NOMO-1 treated with DMSO at 0.1 percent for 48 hours (cell line): ENCODE measurements around the gene DNAL1.

Experiments
- DNase-seq: peaks from one replicate; lab custom pipeline; 2025; ENCODE audit not compliant: unreplicated experiment; lab: John Stamatoyannopoulos, UW

DNAL1 gene

DNA sequence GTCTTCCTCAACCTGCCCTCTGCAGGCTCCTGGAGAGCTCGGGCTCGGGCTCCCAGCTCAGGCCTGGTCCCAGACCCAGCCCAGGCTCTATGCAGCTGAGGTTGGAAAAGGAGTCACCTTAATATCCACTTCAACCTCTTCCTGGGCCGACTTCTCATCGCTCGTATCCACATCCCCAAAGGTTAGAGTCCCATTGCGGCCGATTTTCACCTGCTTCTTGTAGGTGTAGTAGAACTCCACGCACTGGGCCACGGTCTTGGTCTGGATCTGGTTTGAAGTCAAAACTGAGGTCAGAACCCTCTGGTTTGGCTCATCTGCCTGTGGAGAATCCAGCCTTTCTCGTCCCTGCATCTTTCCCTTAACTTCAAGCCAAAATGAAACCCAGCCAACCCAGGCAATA lies 77.8 kb downstream of the DNAL1 start:
- DNase-seq: no peak

GRCh38 chr14:73723406-73723796 lies 78.6 kb downstream of the DNAL1 start:
- no peak for DNase-seq

- DNase-seq: no peak
These were observed 79.2 kb downstream of the DNAL1 start for GRCh38 chr14:73723797-73724661.

DNA sequence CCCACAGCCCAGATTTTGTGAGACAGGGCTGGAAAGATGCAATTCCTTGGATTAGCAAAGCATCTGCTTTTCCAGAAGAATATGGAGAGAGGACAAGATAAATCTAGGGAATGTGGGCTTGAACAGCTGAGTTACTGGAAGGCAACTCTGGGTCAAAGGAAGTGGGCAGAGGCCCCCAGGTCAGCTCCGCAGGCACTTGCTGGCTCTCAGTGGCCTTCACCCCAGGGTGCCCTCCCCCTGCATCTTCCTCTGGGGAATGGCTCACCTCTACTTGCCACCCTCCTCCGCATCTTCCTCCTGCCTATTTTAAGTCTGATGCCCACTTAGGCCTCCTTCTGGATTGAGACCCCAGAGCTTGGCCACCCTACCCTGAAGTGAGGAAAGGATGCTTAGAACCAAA lies 79.9 kb downstream of the DNAL1 start:
- no peak for DNase-seq

GRCh38 chr14:73725116-73726024 lies 80.6 kb downstream of the DNAL1 start:
- no peak for DNase-seq

DNA sequence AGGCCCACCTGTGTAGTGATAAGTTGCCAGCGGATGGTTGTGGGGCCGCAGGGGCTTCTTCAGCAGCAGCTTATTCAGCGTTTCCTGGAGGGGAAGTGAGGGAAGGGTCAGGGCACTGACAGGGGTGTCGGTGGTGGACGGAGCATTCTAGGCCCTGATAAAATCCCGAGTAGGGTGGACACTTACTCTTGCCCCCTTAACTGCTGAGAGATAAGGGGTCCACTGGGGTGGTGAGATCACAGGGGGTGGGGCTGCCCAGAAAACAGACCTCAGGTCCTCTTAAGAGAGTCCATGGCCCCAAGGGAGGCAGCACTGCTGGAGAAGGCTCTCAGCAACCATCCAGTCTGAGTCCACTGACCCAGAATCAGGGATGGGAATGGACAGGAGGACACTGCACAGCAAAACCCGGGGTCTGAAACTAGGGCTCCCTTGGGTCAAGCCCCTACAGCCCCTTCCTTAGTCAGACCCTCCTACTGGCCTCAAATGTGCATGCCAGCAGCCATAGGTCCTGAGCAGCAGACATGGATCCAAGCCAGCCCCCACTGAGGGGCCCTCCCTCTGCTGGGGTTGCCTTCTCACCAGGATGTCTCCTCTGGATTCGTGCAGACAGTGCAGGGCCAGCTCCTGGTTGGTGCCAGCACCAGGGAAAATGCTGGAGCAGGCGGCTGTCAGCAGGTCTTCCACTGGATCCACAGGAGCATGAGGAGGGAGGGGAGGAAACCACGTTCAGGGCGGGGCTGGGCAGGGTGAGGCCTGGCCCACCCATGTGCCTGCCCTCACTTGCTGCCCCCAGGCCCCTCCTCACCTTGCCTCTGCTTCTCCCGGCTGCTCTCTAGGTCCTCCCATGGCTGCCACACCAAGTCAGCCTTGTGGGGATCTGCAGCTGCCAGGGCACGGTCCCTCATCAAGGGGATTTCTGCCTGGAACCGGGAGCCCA lies 81.5 kb downstream of the DNAL1 start:
- no peak for DNase-seq

DNA sequence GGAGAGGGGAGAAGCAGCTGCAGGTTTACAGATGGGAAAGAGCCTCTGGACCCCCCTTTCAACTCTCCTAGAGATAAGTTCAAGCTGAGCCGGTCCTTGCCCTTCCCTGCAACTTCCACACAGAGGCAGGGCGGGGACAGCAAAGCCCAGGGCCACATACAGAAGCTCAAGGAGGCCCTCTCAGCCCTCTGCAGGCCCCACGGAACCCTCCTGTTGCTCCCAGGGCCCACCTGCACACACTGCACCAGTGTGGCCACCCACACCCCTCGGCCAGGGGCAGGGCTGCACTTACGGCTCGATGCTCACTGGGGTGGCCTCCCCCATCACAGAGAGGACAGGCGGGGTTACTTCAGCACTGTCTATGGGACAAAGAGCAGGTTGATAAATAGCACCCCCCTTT lies 82.4 kb downstream of the DNAL1 start:
- no peak for DNase-seq

GRCh38 chr14:73728717-73729330 lies 84.0 kb downstream of the DNAL1 start:
- peak; percentile 95 for DNase-seq

DNA sequence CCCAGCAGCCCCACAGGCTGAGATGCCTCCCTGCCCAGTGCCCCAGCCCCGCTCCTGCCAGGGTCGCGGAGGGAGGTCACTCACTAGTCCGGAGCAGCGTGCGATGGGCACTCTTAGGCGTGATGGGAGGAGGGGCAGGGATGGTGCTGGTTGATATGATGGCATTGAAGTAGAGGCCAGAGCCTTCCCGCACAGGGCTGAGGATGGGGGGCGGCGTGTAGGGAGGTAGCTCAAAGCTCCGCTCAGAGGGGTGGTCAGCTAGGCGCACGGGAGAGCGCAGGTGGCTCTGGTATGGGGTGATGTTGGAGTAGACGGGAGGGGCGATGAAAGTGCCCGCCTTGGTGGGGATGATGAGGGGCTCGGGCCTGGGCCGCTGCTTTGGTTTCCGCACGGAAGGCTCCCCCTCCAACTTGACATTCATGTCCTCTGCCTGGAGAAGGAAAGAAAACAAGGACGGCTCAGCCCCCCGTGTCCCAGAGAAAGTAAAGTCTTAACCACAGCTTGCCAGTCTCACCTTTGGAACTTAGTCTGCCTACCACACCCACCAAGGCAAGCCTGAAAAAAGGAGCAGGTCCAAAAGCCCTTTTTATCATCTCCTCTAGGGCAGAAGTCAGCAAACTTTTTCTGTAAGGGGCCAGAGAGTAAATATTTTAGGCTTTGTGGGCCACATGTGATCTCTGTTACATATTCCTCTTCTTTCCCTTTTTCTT lies 84.9 kb downstream of the DNAL1 start:
- DNase-seq: no peak

- DNase-seq: no peak
These were observed 86.3 kb downstream of the DNAL1 start for GRCh38 chr14:73731111-73731510.

- DNase-seq: no peak
These were observed 87.2 kb downstream of the DNAL1 start for GRCh38 chr14:73732006-73732405.

DNA sequence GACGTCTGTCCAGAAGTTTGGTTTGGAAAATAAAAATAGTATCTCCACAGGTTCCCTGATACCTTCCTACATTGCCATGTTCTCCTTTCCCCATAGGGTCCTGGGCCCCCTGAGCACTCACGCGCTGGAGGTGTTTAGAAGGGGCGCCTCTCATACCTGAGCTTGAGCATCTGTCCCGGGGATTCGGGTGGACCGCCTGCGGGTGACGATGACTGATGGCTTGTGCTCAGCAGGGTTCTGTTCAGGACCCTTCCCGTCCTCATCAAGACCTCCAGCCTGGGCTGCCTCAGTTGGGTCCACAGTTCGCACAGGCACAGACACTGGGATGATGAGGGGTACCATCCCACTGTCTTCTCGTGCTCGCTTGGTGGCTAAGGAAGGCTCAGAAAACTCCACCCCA lies 92.1 kb downstream of the DNAL1 start:
- DNase-seq: no peak

DNA sequence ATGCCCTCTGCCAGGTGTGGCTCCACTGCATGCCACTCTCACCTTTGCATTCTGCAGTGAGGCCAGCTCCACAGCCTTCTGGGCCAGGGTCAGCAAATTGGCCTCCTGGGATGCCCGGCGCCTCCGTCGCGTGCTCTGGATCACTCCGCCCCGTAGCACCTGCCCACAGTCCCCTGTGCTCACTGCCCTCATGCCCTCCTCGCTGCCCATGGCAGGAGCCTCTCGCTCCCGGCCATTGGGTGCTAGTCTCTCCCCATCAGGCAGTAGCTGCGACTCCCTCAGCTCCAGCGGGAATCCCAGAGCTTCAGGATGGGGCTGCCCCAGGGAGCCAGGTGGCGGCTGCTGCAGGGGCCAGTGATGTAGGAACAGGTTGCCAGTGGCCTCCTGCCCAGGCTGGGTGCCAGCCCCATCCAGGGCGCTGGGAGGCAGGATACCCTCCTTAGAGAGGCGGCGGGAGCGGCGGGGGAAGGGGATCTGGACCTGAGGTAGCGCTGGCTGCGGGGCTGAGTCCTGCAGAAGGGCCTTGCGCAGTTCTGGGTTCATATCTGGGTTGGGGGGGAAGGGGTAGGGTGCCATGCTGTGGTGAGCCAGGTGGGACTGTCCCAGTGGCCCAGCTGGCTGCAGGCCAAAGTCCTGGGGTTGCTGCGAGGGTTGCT lies 93.9 kb downstream of the DNAL1 start:
- DNase-seq: no peak

- DNase-seq: no peak
These were observed 94.5 kb downstream of the DNAL1 start for GRCh38 chr14:73739174-73739898.

DNA sequence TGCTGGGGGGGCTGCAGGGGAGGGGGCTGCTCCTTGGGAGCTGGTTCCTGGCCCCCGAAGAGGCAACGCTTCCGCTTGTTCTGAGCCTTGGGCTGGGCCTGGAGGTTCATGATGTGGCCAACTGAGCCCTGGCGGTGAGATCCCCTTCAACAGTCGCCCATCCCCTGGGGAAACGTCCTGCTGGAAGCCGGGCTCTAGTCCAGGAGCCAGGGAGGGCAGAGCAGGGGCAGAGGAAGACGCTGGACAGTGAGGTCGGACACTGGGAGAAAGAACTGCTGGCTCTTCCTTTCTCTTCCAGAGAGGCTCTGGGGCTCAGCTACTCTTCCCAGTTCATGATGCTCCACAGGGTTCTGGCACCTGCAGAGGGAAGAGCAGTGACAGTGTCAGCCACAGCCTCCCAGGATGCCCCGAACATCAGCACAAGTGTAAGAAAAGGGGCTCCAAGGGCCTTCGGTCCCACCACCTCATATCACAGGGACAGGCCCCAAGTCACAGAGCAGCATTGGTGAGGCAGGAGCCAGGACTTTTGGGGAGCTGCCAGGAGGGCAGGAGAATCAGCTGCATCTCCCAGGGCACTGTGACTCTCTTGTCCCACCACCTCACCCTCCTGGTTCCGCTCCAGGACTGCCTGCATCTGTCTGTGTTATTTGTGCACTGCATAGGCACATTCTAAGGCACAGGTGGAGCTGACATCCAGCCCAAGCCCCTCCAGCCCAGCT lies 95.3 kb downstream of the DNAL1 start:
- no peak for DNase-seq

DNA sequence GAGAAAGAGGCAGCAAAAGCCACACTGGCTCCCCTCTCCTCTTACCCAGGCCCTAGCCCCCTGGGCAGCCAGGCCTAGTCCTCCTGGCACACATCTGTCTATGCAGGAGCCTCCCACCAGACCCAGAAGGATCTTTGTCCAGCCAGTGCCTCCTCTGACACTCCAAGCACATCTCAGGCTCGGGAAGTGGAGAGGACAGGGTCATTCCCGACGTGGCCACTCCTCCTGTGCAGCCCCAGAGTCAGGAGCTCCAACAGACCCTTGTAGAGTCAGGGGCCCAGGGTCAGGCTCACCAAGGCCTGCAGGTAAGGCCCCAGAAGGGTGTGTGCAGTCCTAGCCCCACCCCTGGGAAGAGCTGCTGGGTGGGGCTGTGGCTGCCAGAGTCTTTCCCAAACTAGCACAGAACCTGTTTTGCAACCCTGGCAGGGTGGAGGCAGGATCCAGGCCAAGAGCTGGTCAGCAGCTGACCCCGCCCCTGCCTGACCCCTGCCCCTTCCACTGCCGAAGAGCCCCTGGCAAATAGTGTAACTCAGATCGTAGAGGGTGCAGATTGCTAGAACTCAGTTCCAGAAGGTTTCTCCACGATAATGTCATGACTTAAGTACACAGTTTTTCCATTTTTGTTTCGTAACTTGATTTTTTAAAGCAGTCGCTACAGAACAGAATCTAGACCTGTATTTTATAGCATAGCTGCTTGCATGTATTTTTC lies 96.0 kb downstream of the DNAL1 start:
- DNase-seq: peak; percentile 21

DNA sequence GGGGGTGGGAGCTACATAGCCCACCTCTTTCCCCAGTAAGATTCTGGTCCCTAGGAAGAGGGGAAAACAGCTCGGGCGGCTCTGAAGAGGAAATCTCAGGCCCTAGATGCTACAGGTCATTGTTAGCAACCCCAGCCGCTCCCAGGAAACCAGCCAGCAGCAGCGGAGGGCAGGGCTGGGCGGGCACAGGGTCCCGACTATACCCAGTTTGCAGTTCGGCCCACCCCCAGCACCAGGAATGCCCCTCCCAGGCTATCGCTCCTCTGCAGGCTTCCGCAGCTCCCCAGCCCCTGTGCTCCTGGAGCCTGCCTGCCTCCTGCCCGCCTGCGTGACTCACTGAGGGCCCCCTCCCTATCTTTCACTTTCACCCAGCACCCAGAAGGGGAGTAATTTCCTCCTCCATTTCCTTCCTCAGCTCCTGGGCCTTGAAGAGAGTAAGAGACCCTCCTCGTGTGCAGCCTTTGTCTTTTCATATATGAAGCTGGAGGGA lies 96.6 kb downstream of the DNAL1 start:
- peak; percentile 53 for DNase-seq
